Ovary (tissue), 9 donors: ENCODE data around the gene PTCH1. TPM values are rescaled to one million over a fixed set of nuclear protein-coding genes. Genes with fewer than 3 reads are reported as not detected.

Experiments used
- DNase-seq, 5 donors: peaks; one replicate each; pipeline ENCODE4 v3.0.0-alpha.2; 2019 to 2020
- H3K27ac ChIP-seq, 2 donors: fragments of 200-600 bp; one replicate each; pipeline versions ENCODE4 v1.5.1 to v1.8.0; 2019 to 2022
- H3K27me3 ChIP-seq: fragments of 200-600 bp; one replicate; pipeline ENCODE4 v1.8.0; 2022
- H3K36me3 ChIP-seq: fragments of 200-600 bp; sonication (generic); one replicate; pipeline ENCODE4 v1.5.1; 2019
- H3K4me1 ChIP-seq: one replicate; pipeline ENCODE4 v1.8.1; 2013; ENCODE audit warnings: mild to moderate bottlenecking, moderate library complexity; ENCODE audit not compliant: insufficient read depth
- H3K4me3 ChIP-seq: fragments of 200-600 bp; sonication (generic); one replicate; pipeline ENCODE4 v1.5.1; 2017
- H3K9me3 ChIP-seq, 2 donors: fragments of 200-600 bp in 1 of 2; sonication (generic) in 1 of 2; one replicate each; pipeline versions ENCODE4 v1.5.1 to v1.8.1; 2013 to 2019; ENCODE audit warnings: mild to moderate bottlenecking in 1 of 2, moderate library complexity in 1 of 2
- CTCF ChIP-seq, 3 donors: fragments of 450-650 bp in 2 of 3; fragments of 200-600 bp in 1 of 3; IDR thresholded peaks; one replicate each; pipeline versions ENCODE4 v1.5.1 to v1.8.0; 2016 to 2022; ENCODE audit warnings: antibody characterized with exemption in 3 of 3, mild to moderate bottlenecking in 1 of 3
- EP300 ChIP-seq: sonication (generic); formaldehyde crosslinking; IDR thresholded peaks from one replicate; pipeline ENCODE4 v1.6.1; 2017; ENCODE audit warnings: antibody characterized with exemption
- POLR2A ChIP-seq: fragments of 450-650 bp; IDR thresholded peaks from one replicate; pipeline ENCODE4 v1.6.1; 2017; ENCODE audit warnings: antibody characterized with exemption, mild to moderate bottlenecking, moderate library complexity
- WGBS, 3 donors: extraction: QIAGEN DNeasy Blood & Tissue Kit in 1 of 3; methylation state at CpG; one replicate each; pipeline versions ENCODE4 v1.1.5 to v1.1.7; 2013 to 2017; 5-methylcytosine and 5-hydroxymethylcytosine counted together
- intact Hi-C, 4 donors: fragments of 100-400 bp; cut with DNase I; formaldehyde crosslinking; loops; one replicate each; pipeline versions ENCODE4 v1.11.0 to v1.15.1; 2022 to 2023
- polyA plus RNA-seq, 2 donors: library from polyadenylated mRNA; stranded (reverse); fragments of 200-250 nt in 1 of 2; fragments of 350-450 nt in 1 of 2; fragmentation: Illumina TruSeq in 1 of 2; extraction: RNeasy Lipid Tissue Mini Kit (QIAGEN cat#74804) in 1 of 2; gene quantifications; one replicate each; pipeline ENCODE4 v1.2.3, GENCODE V29; 2013 to 2014
- total RNA-seq, 7 donors: library from RNA; depleted of rRNA in 2 of 7; stranded (reverse); fragments of >200 nt in 2 of 7; fragmentation: NEBNext Ultra II Directional in 3 of 7; extraction: Animal tissue kit (Norgen Biotek cat#: 25700) in 3 of 7; gene quantifications; one replicate each; pipeline versions ENCODE4 v1.1.0 to v1.2.4, GENCODE V29; 2016 to 2023
- donor health status: DM: no; HTN: no; CAD: no; lungs with moderate emphysema.
- donor health status: DM: no; HTN: no; CAD: no.
- donor health status: Bipolar disorder and iron deficiency.
- donor health status: DM: yes; HTN: yes; CAD: no.
- donor health status: DM: no; HTN: no; CAD: no.
- donor health status: DM: yes; HTN: yes; CAD: no.

PTCH1 gene
- total and polyA plus RNA-seq, 9 donors = 6.4 to 24.3 (median 13.5) TPM

GRCh38 chr9:95451065-95451426, 65.7 kb downstream of the PTCH1 start:
- Histone ChIP-seq H3K27ac (no peak overlapping the region), H3K36me3 (no peaks in the 10 kb centered on the region)
- 60 to 79% (median 67%) methylated on average over 2 of the region's 2 CpGs for WGBS, 3 donors

GRCh38 chr9:95450171-95451064, 66.4 kb downstream of the PTCH1 start:
- Histone ChIP-seq H3K4me3 (no peak overlapping the region), H3K27me3 (no peaks in the 10 kb centered on the region), H3K4me1 (no peaks in the 10 kb centered on the region), H3K36me3 (no peaks in the 10 kb centered on the region), H3K9me3 (no peaks in the 10 kb centered on the region), H3K27ac (no peak overlapping the region)
- intact Hi-C loops = no loop called here
- WGBS, 3 donors = 78 to 85% (median 84%) methylated on average over 11 of the region's 11 CpGs
- DNase-seq = no peak
- TF ChIP-seq CTCF (IDR thresholded peaks at IDR 0.05) (no peak), EP300 (no peak), POLR2A (no peak)

More at GRCh38 chr9:95451065-95451426, 65.7 kb downstream of the PTCH1 start:
- no peak for TF ChIP-seq POLR2A
- no peak for TF ChIP-seq EP300
- TF ChIP-seq CTCF (IDR thresholded peaks at IDR 0.05) = no peak
- DNase-seq = no peak
- no peaks in the 10 kb centered on the region for H3K4me1 ChIP-seq
- H3K9me3 ChIP-seq = no peaks in the 10 kb centered on the region
- H3K27me3 ChIP-seq = no peaks in the 10 kb centered on the region
- intact Hi-C loops = no loop called here
- H3K4me3 ChIP-seq = no peak overlapping the region

- no peak overlapping the region for H3K27ac ChIP-seq
- 88 to 91% (median 90%) methylated on average over 22 of the region's 22 CpGs for WGBS, 3 donors
- no peaks in the 10 kb centered on the region for H3K27me3 ChIP-seq
- intact Hi-C loops = loop anchor here in 1 of 4 donors (5.0 kb wide), 1 partner anchor 763 kb away; no protein-coding TSS in a partner anchor
- no peak overlapping the region for H3K4me3 ChIP-seq
- no peaks in the 10 kb centered on the region for H3K9me3 ChIP-seq
- DNase-seq = no peak
- TF ChIP-seq POLR2A = no peak
- no peaks in the 10 kb centered on the region for H3K4me1 ChIP-seq
- no peaks in the 10 kb centered on the region for H3K36me3 ChIP-seq
These were observed 67.8 kb downstream of the PTCH1 start for GRCh38 chr9:95449016-95449415.

GRCh38 chr9:95447660-95448420, 68.9 kb downstream of the PTCH1 start:
- no peaks in the 10 kb centered on the region for H3K27me3 ChIP-seq
- H3K4me3 ChIP-seq = no peak overlapping the region
- no peaks in the 10 kb centered on the region for H3K4me1 ChIP-seq
- TF ChIP-seq POLR2A (no peak), EP300 (no peak), CTCF (IDR thresholded peaks at IDR 0.05) (no peak)
- H3K27ac ChIP-seq = no peak overlapping the region
- 88 to 91% (median 88%) methylated on average over 23 of the region's 23 CpGs for WGBS, 3 donors
- intact Hi-C loops = loop anchor here in 1 of 4 donors (5.0 kb wide), 1 partner anchor 764 kb away; no protein-coding TSS in a partner anchor
- no peaks in the 10 kb centered on the region for H3K9me3 ChIP-seq
- no peak for DNase-seq
- H3K36me3 ChIP-seq = no peaks in the 10 kb centered on the region
